Astrocyte of the cerebellum (primary cell): Measurements from ENCODE around the gene FAM107B.

Experiments used
- DNase-seq: peaks from one replicate; pipeline ENCODE4 v3.0.0-alpha.2; 2011; ENCODE audit warnings: low read depth
- H3K4me3 ChIP-seq: 2 replicates; pipeline ENCODE4 v1.5.1; 2011; ENCODE audit warnings: mild to moderate bottlenecking, low read depth, low read length, moderate library complexity
- in situ Hi-C: cut with HindIII; loops from 2 replicates; pipeline ENCODE4 v1.10.0; 2017; ENCODE audit warnings: low sequenced_read_pairs
- TF ChIP-seq, protein P1 (sequence below): IDR thresholded peaks from 2 replicates; pipeline ENCODE4 v1.5.1; 2012; ENCODE audit warnings: low read length, low read depth, moderate library complexity, mild to moderate bottlenecking; ENCODE audit errors: missing control alignments

The FAM107B gene

GRCh38 chr10:14770927-14771326, 3.8 kb downstream of the FAM107B start:
- in situ Hi-C loops, result no loop called here
- TF ChIP-seq, protein P1, sequence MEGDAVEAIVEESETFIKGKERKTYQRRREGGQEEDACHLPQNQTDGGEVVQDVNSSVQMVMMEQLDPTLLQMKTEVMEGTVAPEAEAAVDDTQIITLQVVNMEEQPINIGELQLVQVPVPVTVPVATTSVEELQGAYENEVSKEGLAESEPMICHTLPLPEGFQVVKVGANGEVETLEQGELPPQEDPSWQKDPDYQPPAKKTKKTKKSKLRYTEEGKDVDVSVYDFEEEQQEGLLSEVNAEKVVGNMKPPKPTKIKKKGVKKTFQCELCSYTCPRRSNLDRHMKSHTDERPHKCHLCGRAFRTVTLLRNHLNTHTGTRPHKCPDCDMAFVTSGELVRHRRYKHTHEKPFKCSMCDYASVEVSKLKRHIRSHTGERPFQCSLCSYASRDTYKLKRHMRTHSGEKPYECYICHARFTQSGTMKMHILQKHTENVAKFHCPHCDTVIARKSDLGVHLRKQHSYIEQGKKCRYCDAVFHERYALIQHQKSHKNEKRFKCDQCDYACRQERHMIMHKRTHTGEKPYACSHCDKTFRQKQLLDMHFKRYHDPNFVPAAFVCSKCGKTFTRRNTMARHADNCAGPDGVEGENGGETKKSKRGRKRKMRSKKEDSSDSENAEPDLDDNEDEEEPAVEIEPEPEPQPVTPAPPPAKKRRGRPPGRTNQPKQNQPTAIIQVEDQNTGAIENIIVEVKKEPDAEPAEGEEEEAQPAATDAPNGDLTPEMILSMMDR, result no peak
- H3K4me3 ChIP-seq, result no peak overlapping the region
- no peak for DNase-seq

DNA sequence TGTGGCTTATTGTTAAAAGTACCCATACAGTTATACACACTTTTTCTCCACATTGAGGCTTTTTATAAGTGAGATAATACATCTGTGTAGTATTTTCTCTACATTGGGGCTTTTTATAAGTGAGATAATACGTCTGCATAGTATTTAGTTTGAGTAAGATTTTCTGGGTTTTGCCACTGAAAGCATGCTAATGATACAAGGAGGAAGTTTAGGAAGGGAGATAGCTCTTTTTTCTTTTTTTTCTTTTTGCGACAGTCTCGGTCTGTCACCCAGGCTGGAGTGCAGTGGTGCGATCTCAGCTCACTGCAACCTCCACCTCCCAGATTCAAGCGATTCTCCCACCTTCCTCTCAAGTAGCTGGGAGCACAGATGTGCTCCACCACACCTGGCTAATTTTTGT, 13.3 kb downstream of the FAM107B start:
- in situ Hi-C loops, result no loop called here
- DNase-seq, result no peak
- H3K4me3 ChIP-seq, result no peak overlapping the region
- TF ChIP-seq, protein P1, result no peak

- H3K4me3 ChIP-seq, result no peak overlapping the region
- in situ Hi-C loops, result no loop called here
- TF ChIP-seq, protein P1, result peak; percentile 3
- no peak for DNase-seq
These were observed 15.6 kb downstream of the FAM107B start for GRCh38 chr10:14758994-14759664.

GRCh38 chr10:14758451-14758850, 16.2 kb downstream of the FAM107B start:
- no peak for DNase-seq
- in situ Hi-C loops, result no loop called here
- TF ChIP-seq, protein P1, result no peak
- H3K4me3 ChIP-seq, result no peak overlapping the region

- TF ChIP-seq, protein P1, result no peak
- in situ Hi-C loops, result no loop called here
- no peak for DNase-seq
- no peak overlapping the region for H3K4me3 ChIP-seq
These were observed 16.7 kb downstream of the FAM107B start for GRCh38 chr10:14757986-14758385.

- in situ Hi-C loops, result no loop called here
- no peak overlapping the region for H3K4me3 ChIP-seq
- TF ChIP-seq, protein P1, result no peak
- DNase-seq, result no peak
These were observed 17.3 kb downstream of the FAM107B start for GRCh38 chr10:14757394-14757793.
